Kidney epithelial cell (primary cell): ENCODE results near the gene KATNB1. TPM values are rescaled to one million over a fixed set of nuclear protein-coding genes. Genes with fewer than 3 reads are reported as not detected.

Experiments used
- DNase-seq: peaks from one replicate; pipeline ENCODE4 v3.0.0-alpha.2; 2010; ENCODE audit warnings: low read depth
- H3K27me3 ChIP-seq: 2 replicates; pipeline ENCODE4 v1.6.0; 2011; ENCODE audit warnings: low read length; ENCODE audit not compliant: control insufficient read depth, insufficient read depth
- H3K36me3 ChIP-seq: 2 replicates; pipeline ENCODE4 v1.5.1; 2011; ENCODE audit warnings: low read length; ENCODE audit not compliant: control insufficient read depth, insufficient read depth
- H3K4me3 ChIP-seq: 2 replicates; pipeline ENCODE4 v1.5.1; 2011; ENCODE audit warnings: low read depth, mild to moderate bottlenecking, control low read depth, low read length
- total RNA-seq: library from RNA; depleted of rRNA; stranded (reverse); fragments of >200 nt; gene quantifications from 2 replicates; pipeline ENCODE4 v1.2.3, GENCODE V29; 2015
- TF ChIP-seq, protein P1 (sequence below): IDR thresholded peaks from 2 replicates; pipeline ENCODE4 v1.5.1; 2011; ENCODE audit warnings: mild to moderate bottlenecking, moderate library complexity, low read length, control low read depth, inconsistent platforms; ENCODE audit not compliant: insufficient read depth, poor library complexity, severe bottlenecking

Gene KATNB1
- total RNA-seq, 1 donor from 2014 or later, result 26.3 TPM

DNA sequence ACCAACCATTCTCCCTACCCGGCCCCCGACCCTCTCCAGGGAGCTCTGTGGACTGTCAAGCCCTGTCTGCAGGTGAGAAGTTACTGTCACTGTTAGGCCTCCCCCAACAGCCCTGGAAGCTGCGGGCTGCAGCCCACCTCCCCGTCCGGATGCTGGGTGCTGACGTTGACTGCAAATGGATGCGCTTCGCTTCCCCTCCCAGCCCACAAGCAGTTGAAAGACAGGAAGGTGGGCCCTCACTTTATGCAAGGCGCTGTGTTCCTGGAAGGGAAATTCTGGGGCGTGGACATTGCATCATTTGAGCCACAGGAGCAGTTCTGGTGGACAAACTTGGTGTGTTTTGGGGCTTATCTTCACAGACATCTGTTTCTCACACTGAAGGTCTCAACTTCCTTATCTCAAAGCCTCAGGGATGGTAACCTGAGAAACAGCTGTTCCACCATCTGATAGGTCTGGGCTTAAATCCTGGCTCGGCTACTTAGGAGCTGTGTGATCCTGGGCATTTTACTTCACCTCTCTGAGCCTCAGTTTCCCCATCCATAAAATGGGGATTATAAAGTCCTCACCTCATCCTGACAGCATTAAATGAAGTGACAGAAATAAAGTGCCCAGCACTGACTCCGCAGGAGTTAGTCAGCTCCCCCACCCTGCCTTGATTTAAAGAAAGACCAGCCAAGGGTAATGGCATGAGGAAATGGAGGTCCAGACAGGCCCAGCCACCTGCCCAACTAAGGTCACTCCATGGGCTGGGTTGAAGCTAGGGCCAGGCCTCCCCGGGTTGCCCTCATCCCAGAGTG lies 45.6 kb upstream of the KATNB1 start:
- DNase-seq, result peak; percentile 19
- no peak overlapping the region for H3K4me3 ChIP-seq

DNA sequence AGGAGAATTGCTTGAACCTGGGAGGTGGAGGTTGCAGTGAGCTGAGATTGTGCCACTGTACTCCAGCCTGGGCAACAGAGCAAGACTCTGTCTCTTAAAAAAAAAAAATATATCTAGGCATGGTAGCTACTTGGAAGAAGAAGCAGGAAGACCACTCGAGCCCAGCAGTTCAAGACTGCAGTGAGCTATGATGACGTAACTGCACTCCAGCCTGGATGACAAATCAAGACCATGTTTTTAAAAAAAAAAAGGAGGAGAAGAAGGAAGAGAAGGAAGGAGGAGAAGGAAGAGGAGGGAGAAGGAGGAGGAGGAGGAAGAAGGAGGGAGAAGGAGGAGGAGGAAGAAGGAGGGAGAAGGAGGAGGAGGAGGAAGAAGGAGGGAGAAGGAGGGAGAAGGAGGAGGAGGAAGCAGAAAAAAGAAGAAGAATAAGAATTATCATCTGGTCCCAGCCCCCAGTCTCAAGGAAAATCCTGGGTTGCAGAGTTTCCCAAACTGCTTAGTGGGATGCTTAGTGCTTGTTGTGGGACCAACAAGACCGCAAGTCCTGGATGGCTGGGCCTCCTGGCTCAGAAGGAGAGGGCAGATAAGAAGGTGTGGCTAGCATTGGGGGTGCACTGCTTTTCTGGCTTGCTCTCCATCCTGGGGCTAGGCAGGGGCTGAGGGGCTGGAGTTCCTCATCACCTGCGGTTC lies 44.6 kb upstream of the KATNB1 start:
- no peak for DNase-seq
- Histone ChIP-seq H3K36me3 (no peaks in the 10 kb centered on the region), H3K4me3 (no peak overlapping the region), H3K27me3 (peaks cover 11% of the 10 kb centered on the region)
- TF ChIP-seq, protein P1, sequence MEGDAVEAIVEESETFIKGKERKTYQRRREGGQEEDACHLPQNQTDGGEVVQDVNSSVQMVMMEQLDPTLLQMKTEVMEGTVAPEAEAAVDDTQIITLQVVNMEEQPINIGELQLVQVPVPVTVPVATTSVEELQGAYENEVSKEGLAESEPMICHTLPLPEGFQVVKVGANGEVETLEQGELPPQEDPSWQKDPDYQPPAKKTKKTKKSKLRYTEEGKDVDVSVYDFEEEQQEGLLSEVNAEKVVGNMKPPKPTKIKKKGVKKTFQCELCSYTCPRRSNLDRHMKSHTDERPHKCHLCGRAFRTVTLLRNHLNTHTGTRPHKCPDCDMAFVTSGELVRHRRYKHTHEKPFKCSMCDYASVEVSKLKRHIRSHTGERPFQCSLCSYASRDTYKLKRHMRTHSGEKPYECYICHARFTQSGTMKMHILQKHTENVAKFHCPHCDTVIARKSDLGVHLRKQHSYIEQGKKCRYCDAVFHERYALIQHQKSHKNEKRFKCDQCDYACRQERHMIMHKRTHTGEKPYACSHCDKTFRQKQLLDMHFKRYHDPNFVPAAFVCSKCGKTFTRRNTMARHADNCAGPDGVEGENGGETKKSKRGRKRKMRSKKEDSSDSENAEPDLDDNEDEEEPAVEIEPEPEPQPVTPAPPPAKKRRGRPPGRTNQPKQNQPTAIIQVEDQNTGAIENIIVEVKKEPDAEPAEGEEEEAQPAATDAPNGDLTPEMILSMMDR, result no peak

More for the DNA sequence above, 45.6 kb upstream of the KATNB1 start:
- H3K36me3 ChIP-seq, result no peaks in the 10 kb centered on the region
- TF ChIP-seq, protein P1, result no peak
- peaks cover 11% of the 10 kb centered on the region for H3K27me3 ChIP-seq

DNA sequence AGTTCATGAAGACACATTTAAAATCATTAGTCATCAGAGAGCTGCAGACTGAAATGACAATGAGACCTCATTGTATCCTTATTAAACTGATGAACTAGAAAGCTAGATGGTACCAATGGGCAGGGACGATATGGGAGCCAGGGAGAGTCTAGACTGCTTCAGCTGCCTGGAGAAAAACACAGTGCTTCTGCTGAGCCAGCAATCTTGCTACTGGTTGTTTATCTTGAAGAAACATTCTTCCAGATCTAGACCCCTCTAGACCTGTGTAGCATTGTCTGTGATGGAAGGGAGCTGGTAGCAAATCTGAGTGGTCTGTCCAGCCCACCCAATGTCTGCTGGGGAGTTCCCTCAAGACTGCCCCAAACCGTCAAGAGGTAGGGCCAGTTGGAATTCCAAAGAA lies 42.9 kb upstream of the KATNB1 start:
- Histone ChIP-seq H3K27me3 (peaks cover 11% of the 10 kb centered on the region), H3K36me3 (no peaks in the 10 kb centered on the region), H3K4me3 (no peak overlapping the region)
- DNase-seq, result no peak
- TF ChIP-seq, protein P1, result no peak

DNA sequence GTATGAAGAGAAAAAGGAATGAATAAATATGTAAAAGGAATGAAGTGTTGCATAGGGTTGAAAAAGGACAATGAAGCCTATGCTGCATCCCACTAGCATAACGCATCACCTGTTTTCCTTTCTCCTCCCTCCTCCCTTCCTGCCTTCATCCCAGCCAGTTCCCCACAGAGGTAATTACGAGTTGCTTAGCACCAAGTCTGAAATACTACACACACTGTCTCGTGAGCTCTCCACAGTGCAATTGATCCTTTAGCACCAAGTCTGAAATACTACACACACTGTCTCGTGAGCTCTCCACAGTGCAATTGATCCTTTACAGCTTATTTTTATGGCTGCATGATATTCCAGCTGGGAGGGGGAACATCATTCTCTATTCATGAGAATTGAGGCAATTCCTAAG lies 42.0 kb upstream of the KATNB1 start:
- Histone ChIP-seq H3K36me3 (no peaks in the 10 kb centered on the region), H3K27me3 (peaks cover 7% of the 10 kb centered on the region), H3K4me3 (no peak overlapping the region)
- TF ChIP-seq, protein P1, result no peak
- no peak for DNase-seq

DNA sequence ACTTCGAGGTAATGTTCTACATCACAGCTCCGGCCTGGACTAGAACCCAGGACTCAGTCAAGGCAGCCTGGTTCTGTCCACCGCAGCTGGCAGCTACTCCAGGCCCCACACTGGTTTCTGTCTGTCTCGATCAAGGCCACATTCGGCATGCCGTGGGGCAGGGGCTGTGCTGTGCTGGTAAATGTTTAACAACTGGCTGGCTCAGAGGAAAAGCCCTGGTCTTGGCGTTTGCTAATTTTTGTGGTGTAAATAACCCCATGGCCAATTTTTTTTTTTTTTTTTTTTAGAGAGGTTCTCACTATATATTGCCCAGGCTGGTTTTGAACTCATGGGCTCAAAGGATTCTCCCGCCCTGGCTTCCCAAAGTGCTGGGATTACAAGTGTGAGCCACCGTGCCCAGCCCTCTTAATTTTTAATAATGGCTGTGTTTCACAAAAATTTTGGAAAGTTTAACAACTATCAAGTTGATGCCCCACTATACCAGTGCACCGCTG lies 41.3 kb upstream of the KATNB1 start:
- Histone ChIP-seq H3K4me3 (no peak overlapping the region), H3K36me3 (no peaks in the 10 kb centered on the region), H3K27me3 (peaks cover 4% of the 10 kb centered on the region)
- no peak for DNase-seq
- TF ChIP-seq, protein P1, result no peak
